Gastroesophageal sphincter (tissue), 4 donors: ENCODE data around the gene CD1D. TPM values are rescaled to one million over a fixed set of nuclear protein-coding genes. Genes with fewer than 3 reads are reported as not detected.

ENCODE experiments used
- ATAC-seq: fragments of 150-250 bp; one replicate; pipeline ENCODE4 v1.9.1; 2016; ENCODE audit warnings: mild to moderate bottlenecking, moderate library complexity
- H3K27ac ChIP-seq, 4 donors: fragments of 200-600 bp; sonication (generic) in 3 of 4; 1 replicate in 3 of 4; 2 replicates in 1 of 4; pipeline ENCODE4 v1.5.1; 2016 to 2019
- H3K27me3 ChIP-seq: fragments of 200-600 bp; sonication (generic); one replicate; pipeline ENCODE4 v1.5.1; 2019
- H3K36me3 ChIP-seq, 2 donors: fragments of 200-600 bp; sonication (generic); one replicate each; pipeline ENCODE4 v1.5.1; 2019; ENCODE audit warnings: control low read depth in 1 of 2
- H3K4me1 ChIP-seq, 3 donors: fragments of 200-600 bp; sonication (generic); 1 replicate in 2 of 3; 2 replicates in 1 of 3; pipeline ENCODE4 v1.5.1; 2016 to 2019; ENCODE audit warnings: control low read depth in 2 of 3
- H3K4me3 ChIP-seq, 2 donors: fragments of 200-600 bp; sonication (generic); one replicate each; pipeline ENCODE4 v1.5.1; 2019; ENCODE audit warnings: mild to moderate bottlenecking in 1 of 2, moderate library complexity in 1 of 2
- H3K9me3 ChIP-seq, 3 donors: fragments of 200-600 bp; sonication (generic); one replicate each; pipeline ENCODE4 v1.5.1; 2017 to 2019; ENCODE audit warnings: control low read depth in 2 of 3
- CTCF ChIP-seq, 4 experiments: fragments of 200-600 bp in 2 of 4; fragments of 450-650 bp in 2 of 4; sonication (generic) in 1 of 4; IDR thresholded peaks; one replicate each; pipeline ENCODE4 v1.5.1; 2017 to 2019; ENCODE audit warnings: antibody characterized with exemption in 4 of 4, mild to moderate bottlenecking in 2 of 4, moderate library complexity in 2 of 4
- EP300 ChIP-seq: sonication (generic); formaldehyde crosslinking; IDR thresholded peaks from one replicate; pipeline ENCODE4 v1.6.1; 2017; ENCODE audit warnings: antibody characterized with exemption, mild to moderate bottlenecking
- POLR2A ChIP-seq, 2 donors: fragments of 450-650 bp; IDR thresholded peaks; one replicate each; pipeline ENCODE4 v1.6.1; 2017; ENCODE audit warnings: antibody characterized with exemption in 2 of 2, mild to moderate bottlenecking in 2 of 2, moderate library complexity in 1 of 2
- POLR2AphosphoS5 ChIP-seq: sonication (generic); formaldehyde crosslinking; IDR thresholded peaks from one replicate; pipeline ENCODE4 v1.6.1; 2017; ENCODE audit warnings: antibody characterized with exemption
- WGBS, 2 donors: methylation state at CpG; one replicate each; pipeline ENCODE4 v1.1.5; 2018; ENCODE audit warnings: low coverage in 1 of 2; 5-methylcytosine and 5-hydroxymethylcytosine counted together
- total RNA-seq, 4 donors: library from RNA; depleted of rRNA; stranded (reverse); fragments of >200 nt; gene quantifications; one replicate each; pipeline ENCODE4 v1.1.0, GENCODE V29; 2016

Gene CD1D
- total RNA-seq, 4 donors from 2014 or later, result 0.16 to 2.7 (median 0.94) TPM

- H3K4me3 ChIP-seq, result no peak overlapping the region
- H3K4me1 ChIP-seq, result no peaks in the 10 kb centered on the region
- H3K27me3 ChIP-seq, result peaks cover 68% of the 10 kb centered on the region
- H3K36me3 ChIP-seq, result no peaks in the 10 kb centered on the region
- H3K9me3 ChIP-seq, result no peaks in the 10 kb centered on the region
- ATAC-seq, result no peak
- WGBS, 2 donors, result 58 to 72% methylated on average over 3 of the region's 3 CpGs
- H3K27ac ChIP-seq, result no peak overlapping the region
- no peak for TF ChIP-seq CTCF (IDR thresholded peaks at IDR 0.05)
- no peak for TF ChIP-seq POLR2A (IDR thresholded peaks at IDR 0.05)
- TF ChIP-seq POLR2AphosphoS5, result no peak
- no peak for TF ChIP-seq EP300
Observed at GRCh38 chr1:158189624-158190023, 8.9 kb downstream of the CD1D start.

GRCh38 chr1:158191299-158191698 lies 10.6 kb downstream of the CD1D start:
- ATAC-seq, result no peak
- WGBS, 2 donors, result 33 to 41% methylated on average over 6 of the region's 6 CpGs
- TF ChIP-seq POLR2AphosphoS5 (no peak), CTCF (IDR thresholded peaks at IDR 0.05) (no peak), POLR2A (IDR thresholded peaks at IDR 0.05) (no peak), EP300 (no peak)

GRCh38 chr1:158196461-158196860 lies 15.8 kb downstream of the CD1D start:
- TF ChIP-seq EP300 (no peak), POLR2AphosphoS5 (no peak), CTCF (IDR thresholded peaks at IDR 0.05) (no peak), POLR2A (IDR thresholded peaks at IDR 0.05) (no peak)
- H3K36me3 ChIP-seq, result no peaks in the 10 kb centered on the region
- no peak overlapping the region for H3K27ac ChIP-seq
- H3K27me3 ChIP-seq, result peaks cover 16% of the 10 kb centered on the region
- H3K9me3 ChIP-seq, result no peaks in the 10 kb centered on the region
- no peak overlapping the region for H3K4me3 ChIP-seq
- no peaks in the 10 kb centered on the region for H3K4me1 ChIP-seq
- no peak for ATAC-seq

More at GRCh38 chr1:158191299-158191698, 10.6 kb downstream of the CD1D start:
- H3K27me3 ChIP-seq, result peaks cover 58% of the 10 kb centered on the region
- H3K36me3 ChIP-seq, result no peaks in the 10 kb centered on the region
- no peak overlapping the region for H3K27ac ChIP-seq
- no peaks in the 10 kb centered on the region for H3K4me1 ChIP-seq
- no peaks in the 10 kb centered on the region for H3K9me3 ChIP-seq
- H3K4me3 ChIP-seq, result no peak overlapping the region

GRCh38 chr1:158199849-158200248 lies 19.2 kb downstream of the CD1D start:
- Histone ChIP-seq H3K4me3 (no peak overlapping the region), H3K27me3 (peaks cover 3% of the 10 kb centered on the region), H3K27ac (no peak overlapping the region), H3K4me1 (no peaks in the 10 kb centered on the region), H3K36me3 (no peaks in the 10 kb centered on the region), H3K9me3 (no peaks in the 10 kb centered on the region)
- ATAC-seq, result no peak
- 35 to 67% methylated on average over 5 of the region's 5 CpGs for WGBS, 2 donors
- TF ChIP-seq EP300, result no peak
- no peak for TF ChIP-seq POLR2A (IDR thresholded peaks at IDR 0.05)
- TF ChIP-seq POLR2AphosphoS5, result no peak
- TF ChIP-seq CTCF (IDR thresholded peaks at IDR 0.05), result no peak

GRCh38 chr1:158200527-158200926 lies 19.8 kb downstream of the CD1D start:
- 50 to 82% methylated on average over 1 of the region's 1 CpG for WGBS, 2 donors
- TF ChIP-seq POLR2A (IDR thresholded peaks at IDR 0.05), result no peak
- no peak for TF ChIP-seq CTCF (IDR thresholded peaks at IDR 0.05)
- TF ChIP-seq POLR2AphosphoS5, result no peak
- TF ChIP-seq EP300, result no peak
- ATAC-seq, result no peak

More at GRCh38 chr1:158200527-158200926, 19.8 kb downstream of the CD1D start:
- Histone ChIP-seq H3K36me3 (no peaks in the 10 kb centered on the region), H3K4me3 (no peak overlapping the region), H3K4me1 (no peaks in the 10 kb centered on the region), H3K27me3 (peaks cover 3% of the 10 kb centered on the region), H3K27ac (no peak overlapping the region), H3K9me3 (no peaks in the 10 kb centered on the region)
